GM21825 (cell line): Measurements from ENCODE around the gene FAM89B.
A peak's percentile ranks its signal among the peaks of the same experiment; 100 is the strongest.
"Not testable (repeated sequence)": the region's sequence is repeated elsewhere in the genome, so short reads cannot be mapped to it uniquely, and the experiment has no call there.

Source experiments
- ATAC-seq: cut with Tn5 transposase; IDR thresholded peaks from one replicate; pipeline ENCODE4 v1.9.1; 2021; ENCODE audit warnings: mild to moderate bottlenecking, moderate library complexity; ENCODE audit not compliant: unreplicated experiment

FAM89B gene

DNA sequence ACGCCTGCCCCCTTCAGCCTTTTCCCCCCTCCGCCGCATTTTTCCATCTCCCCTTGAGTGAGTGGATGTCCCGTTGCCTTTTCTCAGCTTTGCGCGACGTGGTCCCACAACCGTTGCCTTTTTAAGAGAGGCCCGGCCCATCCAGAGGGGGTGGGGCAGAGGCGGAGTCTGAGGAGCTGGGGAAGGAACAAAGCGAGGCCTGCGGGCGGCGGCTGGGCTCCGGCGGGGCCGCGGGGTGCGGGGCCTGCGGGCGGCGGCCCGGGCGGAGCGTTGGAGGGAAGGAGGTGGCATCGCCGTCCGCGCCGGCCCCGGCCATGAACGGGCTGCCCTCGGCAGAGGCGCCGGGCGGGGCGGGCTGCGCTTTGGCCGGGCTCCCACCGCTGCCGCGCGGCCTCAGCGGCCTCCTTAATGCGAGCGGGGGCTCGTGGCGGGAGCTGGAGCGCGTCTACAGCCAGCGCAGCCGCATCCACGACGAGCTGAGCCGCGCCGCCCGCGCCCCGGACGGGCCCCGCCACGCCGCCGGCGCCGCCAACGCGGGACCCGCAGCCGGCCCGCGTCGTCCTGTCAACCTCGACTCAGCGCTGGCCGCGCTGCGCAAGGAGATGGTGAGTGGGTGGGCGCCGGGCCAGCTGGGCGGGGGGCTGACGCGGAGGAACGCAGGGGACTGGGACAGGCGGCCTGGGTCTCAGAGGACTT, at the start of gene FAM89B:
TSS of gene FAM89B (plus strand) at position 183 of the 696 bp plus-strand sequence. CDS start at position 315, 132 bp downstream.
- ATAC-seq: no peak

DNA sequence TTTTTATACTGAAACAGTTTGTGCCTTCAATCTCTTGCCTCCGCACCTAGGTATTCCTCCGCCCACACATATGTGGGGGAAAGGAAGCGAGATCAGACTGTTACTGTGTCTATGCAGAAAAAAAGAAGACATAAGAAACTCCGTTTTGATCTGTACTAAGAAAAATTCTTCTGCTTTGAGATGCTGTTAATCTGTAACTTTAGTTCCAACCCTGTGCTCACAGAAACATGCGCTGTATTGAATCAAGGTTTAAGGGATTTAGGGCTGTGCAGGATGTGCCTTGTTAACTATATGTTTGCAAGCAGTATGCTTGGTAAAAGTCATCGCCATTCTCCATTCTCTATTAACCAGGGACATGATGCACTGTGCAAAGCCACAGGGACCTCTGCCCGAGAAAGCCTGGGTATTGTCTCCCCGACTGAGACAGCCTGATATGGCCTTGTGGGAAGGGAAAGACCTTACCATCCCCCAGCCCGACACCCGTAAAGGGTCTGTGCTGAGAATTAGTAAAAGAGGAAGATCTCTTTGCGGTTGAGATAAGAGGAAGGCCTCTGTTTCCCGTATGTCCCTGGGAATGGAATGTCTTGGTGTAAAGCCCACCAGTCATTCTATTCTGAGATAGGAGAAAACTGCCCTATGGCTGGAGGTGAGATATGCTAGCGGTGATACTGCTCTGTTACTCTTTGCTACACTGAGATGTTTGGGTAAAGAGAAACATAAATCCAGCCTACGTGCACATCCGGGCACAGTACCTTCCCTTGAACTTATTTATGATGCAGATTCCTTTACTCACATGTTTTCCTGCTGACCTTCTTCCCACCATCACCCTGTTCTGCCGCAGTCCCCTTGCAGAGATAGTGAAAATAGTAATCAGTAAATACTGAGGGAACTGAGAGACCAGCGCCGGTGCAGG, 49.4 kb upstream of the FAM89B start:
- not testable (repeated sequence) for ATAC-seq

DNA sequence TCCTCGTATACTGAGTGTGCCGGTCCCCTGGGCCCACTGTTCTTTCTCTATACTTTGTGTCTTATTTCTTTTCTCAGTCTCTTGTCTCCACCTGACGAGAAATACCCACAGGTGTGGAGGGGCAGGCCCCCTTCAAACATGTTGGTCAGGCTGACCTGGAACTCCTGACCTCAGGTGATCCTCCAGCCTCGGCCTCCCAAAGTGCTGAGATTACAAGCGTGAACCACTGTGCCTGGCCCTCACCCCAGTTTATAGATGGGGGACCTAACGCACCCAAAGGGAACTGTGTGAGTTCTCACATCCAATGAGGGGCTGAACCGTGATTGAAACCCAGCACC, 48.7 kb upstream of the FAM89B start:
- ATAC-seq: not testable (repeated sequence)

DNA sequence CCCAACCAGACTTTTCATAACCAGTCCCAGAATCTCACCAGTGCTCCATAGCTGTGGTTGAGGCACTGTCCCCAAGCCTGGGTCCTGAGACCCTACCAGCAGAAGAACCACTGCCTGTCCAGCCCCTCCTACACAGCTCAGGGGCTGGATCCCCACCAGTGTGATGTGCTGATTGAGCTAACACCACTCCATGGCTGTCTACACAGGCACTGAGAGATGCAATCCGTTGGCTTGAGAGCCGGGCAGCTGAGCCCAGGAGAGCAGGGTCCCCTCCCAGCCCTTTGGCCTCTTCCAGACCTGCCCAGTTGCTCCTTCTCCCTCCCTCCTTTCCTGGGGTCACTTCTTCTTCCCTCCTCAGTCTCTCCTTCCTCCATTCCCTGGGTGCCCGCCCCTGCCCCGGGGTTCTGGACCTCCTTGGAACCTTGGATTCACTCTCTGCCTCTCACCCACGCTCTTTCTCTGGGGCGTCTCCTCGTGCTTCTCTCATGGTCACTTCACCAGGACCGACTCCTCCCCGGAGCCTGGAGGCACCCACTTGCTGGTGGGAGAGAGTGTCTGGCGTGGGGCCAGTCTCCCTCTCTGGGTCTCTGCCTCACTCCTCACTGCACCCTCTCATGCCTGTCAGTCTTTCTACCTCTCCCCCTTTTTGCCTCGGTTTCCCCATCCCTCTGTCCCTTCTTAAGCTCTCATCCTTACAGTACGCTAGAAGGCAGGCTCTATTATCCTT, 48.2 kb upstream of the FAM89B start:
- no peak for ATAC-seq

DNA sequence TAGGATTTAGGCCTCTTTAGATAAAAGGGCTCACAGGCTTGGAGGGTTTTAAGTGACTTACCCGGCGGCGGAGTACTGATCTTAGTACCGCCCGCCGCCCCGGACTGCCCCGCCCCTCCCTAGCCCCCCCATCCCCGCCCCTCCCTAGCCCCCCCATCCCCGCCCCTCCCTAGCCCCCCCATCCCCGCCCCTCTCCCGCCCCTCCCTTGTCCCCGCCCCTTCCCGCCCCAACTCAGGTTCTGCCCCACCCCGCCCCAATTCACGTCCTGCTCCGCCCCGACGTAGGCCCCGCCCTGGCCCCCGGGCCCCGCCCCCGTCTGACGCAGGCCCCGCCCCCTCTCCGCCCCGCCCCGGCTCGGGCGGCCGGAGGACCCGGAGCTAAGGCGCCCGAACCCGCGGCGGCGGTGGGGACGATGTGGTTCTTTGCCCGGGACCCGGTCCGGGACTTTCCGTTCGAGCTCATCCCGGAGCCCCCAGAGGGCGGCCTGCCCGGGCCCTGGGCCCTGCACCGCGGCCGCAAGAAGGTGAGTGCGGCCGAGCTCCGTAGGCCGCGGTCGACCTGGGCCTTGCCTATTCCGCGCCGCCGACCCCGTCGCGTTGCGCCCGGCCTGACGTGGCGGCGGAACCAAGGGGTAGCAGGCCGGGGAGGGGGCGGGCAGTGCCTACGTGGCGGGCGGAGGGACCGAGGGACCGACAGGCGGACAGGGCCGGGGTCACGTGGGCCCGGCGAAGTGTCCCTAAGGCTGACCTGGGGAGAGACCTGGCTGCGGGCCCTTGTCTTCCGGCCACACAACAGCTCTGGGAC, 47.4 kb upstream of the FAM89B start, which contains the start of gene SCYL1:
TSS of gene SCYL1 (plus strand) at position 343 of the 805 bp plus-strand sequence. CDS start at position 414, 71 bp downstream.
- peak; percentile 53 for ATAC-seq

DNA sequence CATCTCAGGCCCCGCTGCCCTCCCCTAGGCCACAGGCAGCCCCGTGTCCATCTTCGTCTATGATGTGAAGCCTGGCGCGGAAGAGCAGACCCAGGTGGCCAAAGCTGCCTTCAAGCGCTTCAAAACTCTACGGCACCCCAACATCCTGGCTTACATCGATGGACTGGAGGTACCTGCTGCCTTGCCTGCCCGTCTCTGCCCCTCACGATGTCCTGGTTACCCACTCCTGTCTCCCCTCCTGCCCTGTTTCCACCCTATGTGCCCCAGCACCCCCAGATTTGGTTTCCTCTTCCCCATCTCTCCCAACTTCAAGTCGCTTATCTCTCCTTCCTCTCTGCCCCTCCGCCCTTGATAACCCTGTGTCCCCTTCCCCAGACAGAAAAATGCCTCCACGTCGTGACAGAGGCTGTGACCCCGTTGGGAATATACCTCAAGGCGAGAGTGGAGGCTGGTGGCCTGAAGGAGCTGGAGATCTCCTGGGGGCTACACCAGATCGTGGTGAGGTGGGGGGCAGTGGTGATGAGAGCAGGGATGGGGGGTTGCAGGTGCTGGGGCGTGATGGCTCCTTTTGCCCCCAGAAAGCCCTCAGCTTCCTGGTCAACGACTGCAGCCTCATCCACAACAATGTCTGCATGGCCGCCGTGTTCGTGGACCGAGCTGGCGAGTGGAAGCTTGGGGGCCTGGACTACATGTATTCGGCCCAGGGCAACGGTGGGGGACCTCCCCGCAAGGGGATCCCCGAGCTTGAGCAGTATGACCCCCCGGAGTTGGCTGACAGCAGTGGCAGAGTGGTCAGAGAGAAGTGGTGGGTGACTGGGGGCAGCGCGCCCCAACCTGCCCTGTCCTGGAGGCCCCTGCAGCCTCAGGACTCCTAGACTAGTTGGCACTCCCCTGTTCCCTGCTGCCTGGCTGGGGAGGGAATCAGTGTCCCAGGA, 46.5 kb upstream of the FAM89B start:
- ATAC-seq: no peak

DNA sequence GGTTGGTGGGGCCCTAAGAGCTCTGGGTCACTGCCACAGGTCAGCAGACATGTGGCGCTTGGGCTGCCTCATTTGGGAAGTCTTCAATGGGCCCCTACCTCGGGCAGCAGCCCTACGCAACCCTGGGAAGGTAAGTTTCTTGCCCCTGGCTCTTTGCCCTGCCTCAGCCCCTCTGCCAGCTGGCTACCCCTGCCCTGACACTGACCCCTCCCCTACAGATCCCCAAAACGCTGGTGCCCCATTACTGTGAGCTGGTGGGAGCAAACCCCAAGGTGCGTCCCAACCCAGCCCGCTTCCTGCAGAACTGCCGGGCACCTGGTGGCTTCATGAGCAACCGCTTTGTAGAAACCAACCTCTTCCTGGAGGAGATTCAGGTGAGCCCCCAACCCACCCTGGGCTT, 45.6 kb upstream of the FAM89B start:
- no peak for ATAC-seq

DNA sequence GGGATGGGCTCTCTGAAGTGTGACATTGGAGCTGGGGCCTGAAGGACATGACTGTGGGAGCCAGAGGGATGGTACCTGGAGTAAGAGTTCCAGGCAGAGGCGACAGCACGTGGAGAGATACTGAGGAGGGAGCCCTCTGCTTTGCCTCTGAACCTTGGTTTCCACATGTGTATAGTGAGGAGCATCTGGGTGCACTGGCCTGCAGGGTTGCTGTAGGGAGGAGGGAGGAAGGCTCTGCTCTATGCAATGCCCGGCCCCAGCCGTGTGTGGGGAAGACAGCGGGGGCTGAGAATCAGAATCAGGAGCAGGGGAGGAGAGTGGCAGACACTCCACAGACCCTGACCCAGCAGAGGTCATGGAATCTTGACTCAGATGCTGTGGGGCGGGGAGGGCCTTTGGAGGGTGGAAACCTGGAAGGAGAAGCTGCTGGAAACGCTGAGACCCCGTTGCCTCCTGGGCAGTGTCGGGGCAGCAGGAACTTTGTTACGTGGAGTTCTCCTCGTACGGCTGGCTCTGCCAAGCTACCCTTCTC, 43.5 kb upstream of the FAM89B start:
- ATAC-seq: no peak

DNA sequence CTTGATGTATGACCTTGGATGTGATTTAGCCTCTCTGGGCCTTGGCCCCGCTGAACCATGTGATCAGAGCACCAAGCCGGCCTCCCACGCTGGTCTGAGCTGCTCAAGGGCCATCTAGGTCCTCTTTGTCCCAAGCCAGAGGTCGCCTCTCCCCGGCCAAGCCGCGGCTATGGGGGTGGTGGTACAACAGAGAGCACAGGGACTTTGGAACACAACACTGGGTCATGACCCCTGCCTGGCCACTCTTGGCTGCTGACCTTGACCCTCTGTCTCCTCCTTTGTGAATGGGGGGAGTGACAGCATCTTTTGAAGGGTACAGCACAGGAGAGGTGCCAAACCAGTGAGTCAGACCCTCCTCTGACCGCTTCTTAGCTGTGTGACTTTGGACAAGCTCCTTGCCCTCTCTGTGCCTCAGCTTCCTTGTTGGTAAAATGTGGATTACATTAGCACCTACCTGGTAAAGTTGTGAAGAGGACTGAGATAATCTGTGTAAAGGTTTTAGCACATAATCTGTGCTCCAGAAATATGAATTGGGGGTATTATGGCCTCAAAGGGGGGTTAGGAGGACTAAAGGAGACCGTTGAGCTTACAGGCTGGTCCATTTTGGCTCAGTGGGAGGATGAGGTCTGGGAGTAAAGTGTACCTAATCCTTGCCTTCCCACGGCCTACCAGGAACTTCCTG, 42.7 kb upstream of the FAM89B start:
- ATAC-seq: no peak

DNA sequence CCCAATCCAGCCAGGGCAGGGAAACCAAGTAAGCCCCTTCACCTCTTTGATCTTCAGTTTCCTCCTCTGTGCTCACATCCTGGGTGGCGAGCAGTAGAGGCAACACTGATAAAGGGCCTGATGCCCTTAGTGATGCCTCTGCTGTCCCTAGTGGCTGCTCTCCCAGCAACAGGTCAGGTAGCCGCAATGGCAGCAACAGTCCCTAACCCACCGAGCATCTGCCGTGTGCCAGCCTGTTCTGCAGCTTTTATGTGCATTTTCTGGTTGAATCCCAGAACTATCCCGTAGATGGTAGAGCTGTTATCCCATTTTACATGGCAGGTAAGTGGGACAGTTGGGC, 42.2 kb upstream of the FAM89B start:
- no peak for ATAC-seq

DNA sequence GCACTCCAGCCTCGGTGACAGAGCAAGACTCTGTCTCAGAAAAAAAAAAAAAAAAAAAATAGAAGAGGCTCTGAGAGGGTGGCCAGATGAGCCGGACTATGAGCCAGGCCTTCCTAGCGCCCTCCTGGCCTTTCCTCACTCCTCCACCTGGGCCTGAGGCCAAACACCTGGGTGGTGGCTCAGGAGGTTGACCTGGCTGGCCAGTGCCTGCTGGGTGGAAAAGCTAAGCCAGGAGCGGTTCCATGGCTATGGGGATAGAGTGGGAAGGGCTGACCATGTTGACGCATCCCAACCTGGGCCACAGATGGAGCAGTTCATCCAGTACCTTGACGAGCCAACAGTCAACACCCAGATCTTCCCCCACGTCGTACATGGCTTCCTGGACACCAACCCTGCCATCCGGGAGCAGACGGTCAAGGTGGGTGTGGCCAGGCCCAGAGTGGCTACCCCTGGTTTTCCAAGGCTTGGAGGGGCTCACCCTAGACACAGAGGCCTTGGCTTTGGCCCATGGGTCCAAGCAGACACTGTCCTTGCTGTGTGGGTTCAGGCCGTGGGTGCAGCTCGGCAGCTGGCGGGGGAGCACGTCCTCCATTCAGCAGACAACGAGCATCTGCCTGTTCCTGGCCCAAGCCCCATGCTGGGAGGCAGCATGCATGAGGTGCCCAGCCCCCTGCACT, 39.8 kb upstream of the FAM89B start:
- ATAC-seq: no peak

DNA sequence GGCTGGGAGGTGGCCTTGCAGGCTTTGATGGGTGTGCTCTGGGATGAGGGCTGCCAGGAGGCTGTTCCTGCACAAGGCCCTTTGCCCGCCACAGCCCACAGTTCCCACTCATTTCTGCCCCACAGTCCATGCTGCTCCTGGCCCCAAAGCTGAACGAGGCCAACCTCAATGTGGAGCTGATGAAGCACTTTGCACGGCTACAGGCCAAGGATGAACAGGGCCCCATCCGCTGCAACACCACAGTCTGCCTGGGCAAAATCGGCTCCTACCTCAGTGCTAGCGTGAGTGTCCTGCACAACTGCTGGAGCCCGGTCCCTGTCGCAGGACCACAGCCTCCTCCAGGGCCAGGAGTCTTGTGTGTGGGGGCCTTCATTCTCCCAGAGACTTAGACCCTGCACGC, 37.2 kb upstream of the FAM89B start:
- no peak for ATAC-seq

DNA sequence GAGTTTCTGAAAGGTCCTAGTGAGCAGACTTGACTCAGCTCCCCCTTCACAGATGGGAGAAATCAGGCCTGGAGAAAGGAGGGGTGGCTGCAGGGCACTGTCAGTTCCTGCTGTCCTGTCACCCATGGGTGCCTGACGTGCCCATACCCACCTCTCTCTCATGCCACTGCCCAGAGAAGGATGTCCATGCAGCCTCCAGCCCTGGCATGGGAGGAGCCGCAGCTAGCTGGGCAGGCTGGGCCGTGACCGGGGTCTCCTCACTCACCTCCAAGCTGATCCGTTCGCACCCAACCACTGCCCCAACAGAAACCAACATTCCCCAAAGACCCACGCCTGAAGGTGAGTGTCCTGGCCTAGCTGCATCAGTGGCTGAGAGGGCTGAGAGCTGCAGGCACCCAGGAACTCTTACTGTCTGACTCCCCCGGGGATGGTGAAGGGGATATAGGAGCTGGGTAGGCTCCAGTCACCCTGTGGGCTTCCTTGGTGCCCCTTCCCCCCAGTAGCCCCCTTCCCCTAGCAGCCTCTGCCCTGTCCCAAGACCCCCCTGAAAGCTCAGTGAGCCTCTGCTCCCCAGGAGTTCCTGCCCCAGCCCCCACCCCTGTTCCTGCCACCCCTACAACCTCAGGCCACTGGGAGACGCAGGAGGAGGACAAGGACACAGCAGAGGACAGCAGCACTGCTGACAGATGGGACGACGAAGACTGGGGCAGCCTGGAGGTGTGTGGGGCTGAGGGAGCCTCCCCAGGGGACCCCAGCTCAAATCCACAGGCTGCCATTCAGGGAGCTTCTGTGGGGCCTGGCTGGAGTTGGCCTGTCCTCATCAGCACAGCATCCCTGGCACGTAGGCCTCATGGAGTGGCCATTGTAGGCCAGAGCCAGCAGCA, 35.7 kb upstream of the FAM89B start:
- ATAC-seq: no peak

DNA sequence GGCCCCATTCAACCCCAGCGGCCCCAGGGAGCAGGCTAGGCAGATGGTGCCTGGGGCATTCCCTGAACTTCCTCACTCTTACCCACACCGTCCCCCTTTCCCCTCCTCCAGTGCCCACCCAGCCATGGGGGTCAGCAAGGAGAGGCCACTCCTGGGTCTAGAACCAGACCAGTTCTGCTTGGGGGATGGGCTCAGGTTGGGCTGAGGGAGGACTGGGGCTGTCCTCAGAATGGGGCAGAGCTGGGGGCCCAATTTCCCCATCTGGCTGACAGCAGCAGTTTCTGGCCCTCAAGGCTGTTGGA, 35.1 kb upstream of the FAM89B start:
- ATAC-seq: no peak

DNA sequence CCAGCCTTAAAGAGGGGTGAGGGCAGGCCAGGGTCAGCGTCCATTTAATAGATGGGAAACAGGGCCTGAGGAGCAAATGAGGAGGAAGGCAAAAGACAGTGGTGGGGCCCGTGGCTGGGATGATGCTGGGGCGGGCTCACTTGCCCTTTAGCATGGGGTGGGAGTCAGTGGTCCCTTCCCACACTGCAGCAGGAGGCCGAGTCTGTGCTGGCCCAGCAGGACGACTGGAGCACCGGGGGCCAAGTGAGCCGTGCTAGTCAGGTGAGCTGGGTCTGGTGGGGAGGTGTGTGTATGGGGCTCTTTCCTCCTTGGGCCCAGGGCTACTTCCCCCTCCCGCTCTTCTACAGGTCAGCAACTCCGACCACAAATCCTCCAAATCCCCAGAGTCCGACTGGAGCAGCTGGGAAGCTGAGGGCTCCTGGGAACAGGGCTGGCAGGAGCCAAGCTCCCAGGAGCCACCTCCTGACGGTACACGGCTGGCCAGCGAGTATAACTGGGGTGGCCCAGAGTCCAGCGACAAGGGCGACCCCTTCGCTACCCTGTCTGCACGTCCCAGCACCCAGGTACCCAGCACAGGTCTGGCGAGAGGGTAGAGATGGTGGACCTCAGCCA, 34.6 kb upstream of the FAM89B start:
- ATAC-seq: no peak

DNA sequence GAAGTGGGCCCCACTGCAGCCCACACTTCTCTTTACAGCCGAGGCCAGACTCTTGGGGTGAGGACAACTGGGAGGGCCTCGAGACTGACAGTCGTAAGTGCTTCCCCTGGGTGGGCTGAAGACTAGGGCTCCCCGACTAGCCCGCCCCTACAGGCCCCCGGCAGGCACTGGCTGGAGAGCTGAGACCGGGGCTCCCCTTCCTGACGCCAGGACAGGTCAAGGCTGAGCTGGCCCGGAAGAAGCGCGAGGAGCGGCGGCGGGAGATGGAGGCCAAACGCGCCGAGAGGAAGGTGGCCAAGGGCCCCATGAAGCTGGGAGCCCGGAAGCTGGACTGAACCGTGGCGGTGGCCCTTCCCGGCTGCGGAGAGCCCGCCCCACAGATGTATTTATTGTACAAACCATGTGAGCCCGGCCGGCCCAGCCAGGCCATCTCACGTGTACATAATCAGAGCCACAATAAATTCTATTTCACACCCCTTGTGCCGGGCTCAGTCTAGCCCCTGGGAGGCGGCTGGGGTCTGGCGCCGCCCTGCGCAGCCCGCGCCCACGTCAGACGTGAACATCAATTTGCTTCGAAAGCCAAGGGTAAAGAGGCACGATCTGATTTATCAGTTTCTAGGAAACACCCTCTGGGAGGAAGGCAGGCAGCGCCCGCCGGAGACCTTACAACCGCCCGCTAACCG, 34.0 kb upstream of the FAM89B start:
- no peak for ATAC-seq
